Right forelimb (tissue), 1 donor: ENCODE data around the gene MEF2B.
"Not testable (repeated sequence)": the region's sequence is repeated elsewhere in the genome, so short reads cannot be mapped to it uniquely, and the experiment has no call there.

Experiments used
- DNase-seq: peaks from one replicate; pipeline ENCODE4 v3.0.0-alpha.2; 2018

MEF2B gene

GRCh38 chr19:19154768-19155494 lies 15.1 kb downstream of the MEF2B start:
- DNase-seq = no peak

DNA sequence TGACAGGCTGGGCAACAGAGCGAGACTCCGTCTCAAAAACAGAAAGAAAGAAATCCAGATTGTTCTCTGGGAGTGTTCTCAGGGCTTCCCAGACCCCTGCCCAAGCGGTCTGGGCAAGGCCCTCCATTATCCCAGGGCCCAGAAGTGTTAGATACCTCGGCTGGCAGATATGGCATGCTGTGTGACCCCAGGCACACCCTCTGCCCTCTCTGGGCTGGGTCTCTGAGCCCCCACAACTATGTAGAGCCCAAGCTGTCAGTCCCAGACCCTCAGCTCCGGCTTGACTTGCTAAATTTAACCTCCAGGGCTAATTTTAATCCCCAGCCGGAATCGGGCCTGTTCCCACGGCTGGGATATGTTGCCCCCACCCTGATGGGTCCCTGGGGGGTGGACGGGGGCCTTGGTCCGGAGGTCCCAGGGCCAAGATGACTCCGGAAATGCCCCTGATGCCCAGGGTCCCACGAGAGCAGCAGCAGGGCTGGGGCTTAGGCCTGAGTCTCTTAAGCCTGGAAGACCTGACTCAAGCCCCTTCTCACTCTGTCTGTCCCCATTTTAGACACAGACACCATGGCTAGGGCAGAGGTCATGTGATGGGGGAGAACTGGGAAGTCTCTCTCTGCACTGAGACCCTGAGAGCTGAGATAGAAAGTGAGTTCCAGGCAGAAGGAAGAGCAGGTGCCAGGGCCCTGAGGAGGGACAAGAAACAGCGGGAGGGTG lies 17.2 kb downstream of the MEF2B start:
- no peak for DNase-seq

- DNase-seq = no peak
Measured at GRCh38 chr19:19151418-19151817, 18.6 kb downstream of the MEF2B start.

- DNase-seq = no peak
Measured at GRCh38 chr19:19149435-19149834, 20.6 kb downstream of the MEF2B start.

DNA sequence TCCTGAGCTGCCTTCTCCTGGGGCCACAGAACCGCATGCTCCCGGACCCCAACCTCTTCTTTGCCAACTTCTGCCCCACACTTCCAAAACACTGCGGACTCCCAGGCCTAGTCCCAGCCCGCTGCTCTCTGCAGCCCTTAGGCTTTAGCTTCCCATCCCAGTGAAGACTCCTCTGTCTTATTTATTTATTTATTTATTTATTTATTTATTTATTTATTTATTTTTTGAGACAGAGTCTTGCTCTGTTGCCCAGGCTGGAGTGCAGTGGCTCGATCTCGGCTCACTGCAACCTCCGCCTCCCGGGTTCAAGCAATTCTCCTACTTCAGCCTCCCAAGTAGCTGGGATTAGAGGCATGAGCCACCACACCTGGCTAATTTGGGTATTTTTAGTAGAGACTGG lies 21.6 kb downstream of the MEF2B start:
- not testable (repeated sequence) for DNase-seq

DNA sequence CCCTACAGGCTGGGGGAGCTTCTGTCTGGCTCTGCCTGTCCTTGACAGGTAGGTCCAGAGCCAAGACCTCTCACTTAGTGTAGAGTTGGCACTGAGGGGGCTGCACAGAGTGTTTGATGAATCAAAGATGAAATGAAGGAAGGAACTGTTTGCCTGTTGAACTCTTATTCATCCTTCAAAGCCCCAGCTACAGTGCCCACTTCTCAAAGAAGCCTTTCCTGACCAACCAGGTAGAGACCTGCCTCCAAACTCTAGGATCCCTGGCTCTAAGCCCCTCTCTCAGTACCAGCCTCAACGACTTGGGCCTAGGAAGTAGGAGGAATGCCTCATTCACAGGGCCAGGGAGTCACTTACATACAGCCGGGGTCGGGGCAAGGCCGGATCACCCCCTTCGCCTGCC lies 22.7 kb downstream of the MEF2B start:
- DNase-seq = no peak

GRCh38 chr19:19146865-19147264 lies 23.2 kb downstream of the MEF2B start:
- no peak for DNase-seq

- peak; percentile 91 for DNase-seq
Measured at GRCh38 chr19:19145684-19146608, 24.1 kb downstream of the MEF2B start.

DNA sequence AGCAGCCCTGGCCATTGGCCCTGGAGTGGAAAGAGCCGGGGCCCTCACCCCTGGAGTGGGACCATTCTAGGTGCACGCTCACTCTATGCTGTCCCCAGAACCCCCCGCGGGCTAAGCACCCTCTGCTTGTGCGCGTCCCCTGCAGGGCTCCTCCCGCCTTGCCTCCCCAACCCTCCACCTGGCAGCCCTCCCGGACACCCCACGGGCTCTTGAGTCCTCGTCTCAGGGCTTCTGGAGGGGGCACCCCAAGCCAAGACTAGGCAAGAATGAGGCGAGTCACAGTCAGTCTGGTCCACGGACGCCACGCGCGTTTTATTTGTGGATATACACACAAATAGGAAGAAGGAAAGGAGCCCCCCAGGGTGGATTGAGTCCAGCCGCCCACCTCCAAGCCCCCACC lies 24.8 kb downstream of the MEF2B start:
- no peak for DNase-seq

DNA sequence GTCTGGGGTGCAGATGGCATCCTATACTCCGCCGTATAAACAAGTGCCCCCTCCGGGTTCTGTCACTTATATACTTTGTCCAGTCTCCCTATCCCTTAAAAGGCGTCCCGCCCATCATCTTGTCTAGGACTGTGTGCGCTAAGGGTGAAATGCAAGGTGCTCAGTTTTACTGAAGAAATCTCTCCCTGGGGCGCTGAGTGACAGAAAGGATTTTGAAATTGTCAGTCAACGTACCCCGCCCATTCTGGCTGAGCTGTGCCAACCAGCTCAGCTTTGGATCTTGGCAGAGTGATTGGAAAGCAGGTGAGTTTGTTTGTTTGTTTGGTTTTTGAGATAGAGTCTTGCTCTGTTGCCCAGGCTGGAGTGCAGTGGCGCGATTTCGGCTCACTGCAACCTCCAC lies 27.7 kb downstream of the MEF2B start:
- no peak for DNase-seq

DNA sequence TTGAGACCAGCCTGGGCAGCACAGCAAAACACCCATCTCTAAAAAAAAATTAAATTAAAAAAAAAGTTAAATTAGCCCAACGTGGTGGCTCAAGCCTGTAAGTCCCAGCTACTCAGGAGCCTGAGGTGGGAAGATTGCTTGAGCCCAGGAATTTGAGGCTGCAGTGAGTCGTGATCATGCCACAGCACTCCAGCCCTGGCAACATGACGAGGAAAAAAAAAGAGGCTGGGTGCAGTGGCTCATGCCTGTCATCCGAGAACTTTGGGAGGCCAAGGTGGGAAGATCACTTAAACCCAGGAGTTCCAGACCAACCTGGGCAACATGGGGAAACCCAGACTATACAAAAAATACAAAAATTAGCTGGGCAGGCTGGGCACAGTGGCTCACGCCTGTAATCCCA lies 29.6 kb downstream of the MEF2B start:
- no peak for DNase-seq

DNA sequence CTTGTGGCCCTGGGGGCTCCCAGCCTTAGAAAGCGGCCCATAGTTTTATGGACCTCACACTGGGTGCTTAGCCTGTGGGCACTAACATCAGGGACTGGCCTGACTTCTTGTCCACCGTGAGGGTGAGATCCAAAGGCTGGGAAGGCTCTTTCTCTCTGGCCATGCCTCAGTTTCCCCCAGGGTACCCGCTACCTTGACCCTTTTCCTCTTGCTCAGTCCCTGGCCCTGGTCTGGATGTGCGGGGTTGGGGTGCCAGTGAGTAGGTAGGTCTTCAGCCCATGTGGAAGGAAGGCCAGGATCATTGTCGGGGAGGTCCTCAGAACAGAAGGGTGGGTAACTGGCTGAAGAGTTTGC lies 30.2 kb downstream of the MEF2B start:
- no peak for DNase-seq

GRCh38 chr19:19138109-19138981 lies 31.7 kb downstream of the MEF2B start, which contains the start of gene TMEM161A:
Gene TMEM161A, minus strand, starts transcription at chr19:19138478. Its CDS starts 50 bp downstream, at chr19:19138428.
- DNase-seq = peak; percentile 97

GRCh38 chr19:19137556-19138108 lies 32.4 kb downstream of the MEF2B start:
- DNase-seq = no peak

GRCh38 chr19:19135713-19136112 lies 34.4 kb downstream of the MEF2B start:
- DNase-seq = not testable (repeated sequence)

- DNase-seq = no peak
Measured at GRCh38 chr19:19134687-19135158, 35.3 kb downstream of the MEF2B start.

DNA sequence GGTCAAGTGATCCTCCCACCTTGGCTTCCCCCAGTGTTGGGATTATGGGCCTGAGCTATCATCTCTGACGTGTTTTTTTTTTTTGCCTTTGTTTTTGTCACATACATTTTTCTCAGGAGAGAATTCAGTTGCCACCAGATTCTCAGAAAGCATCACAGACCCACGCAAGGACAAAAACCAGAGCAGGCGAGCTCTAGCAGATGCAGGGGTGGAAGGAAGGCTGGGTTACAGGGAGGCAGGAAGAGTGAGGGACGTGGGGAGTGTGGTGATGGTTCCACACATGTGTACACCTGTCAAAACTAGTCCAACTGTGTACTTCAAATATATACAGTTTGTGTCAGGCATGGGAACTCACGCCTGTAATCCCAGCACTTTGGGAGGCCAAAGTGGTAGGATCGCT lies 36.1 kb downstream of the MEF2B start:
- no peak for DNase-seq

DNA sequence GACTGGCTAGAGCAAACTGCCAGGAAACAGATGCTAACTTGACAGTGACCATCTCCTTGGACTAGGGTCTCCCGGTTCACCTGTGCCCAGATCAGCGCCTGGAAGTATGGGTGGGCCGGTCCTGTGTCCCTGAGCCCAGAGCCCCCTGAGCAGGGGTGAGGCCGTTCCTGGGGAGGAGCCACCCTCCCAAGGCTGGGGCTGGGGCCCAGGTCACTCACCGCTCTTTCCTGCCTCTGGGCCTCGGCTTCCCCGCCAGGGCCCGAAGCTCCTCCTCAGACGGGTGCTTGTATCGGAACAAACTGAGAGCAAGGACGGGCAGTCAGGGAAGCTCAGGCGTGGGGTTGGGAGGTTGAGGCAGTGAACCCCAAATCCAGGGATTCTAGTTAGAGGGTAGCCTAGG lies 37.2 kb downstream of the MEF2B start:
- DNase-seq = no peak

GRCh38 chr19:19131989-19132388 lies 38.1 kb downstream of the MEF2B start:
- no peak for DNase-seq

DNA sequence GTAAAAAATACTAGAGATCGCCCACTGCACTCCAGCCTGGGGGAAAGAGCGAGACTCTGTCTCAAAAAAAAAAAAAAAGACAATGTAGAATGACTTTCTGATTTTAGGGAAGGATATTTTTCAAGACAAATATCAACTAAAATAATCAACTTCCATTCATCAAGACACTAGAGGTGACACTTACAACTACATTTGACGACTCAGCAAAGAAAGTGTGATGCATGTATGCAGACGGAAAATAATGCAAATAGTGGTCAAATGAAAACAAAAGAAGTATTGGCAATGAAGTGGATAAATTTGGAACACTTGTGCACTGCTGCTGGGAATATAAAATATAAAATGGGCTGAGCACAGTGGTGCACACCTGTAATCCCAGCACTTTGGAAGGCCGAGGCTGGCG lies 44.0 kb downstream of the MEF2B start:
- peak; percentile 12 for DNase-seq

- no peak for DNase-seq
Measured at GRCh38 chr19:19123386-19123785, 46.7 kb downstream of the MEF2B start.

DNA sequence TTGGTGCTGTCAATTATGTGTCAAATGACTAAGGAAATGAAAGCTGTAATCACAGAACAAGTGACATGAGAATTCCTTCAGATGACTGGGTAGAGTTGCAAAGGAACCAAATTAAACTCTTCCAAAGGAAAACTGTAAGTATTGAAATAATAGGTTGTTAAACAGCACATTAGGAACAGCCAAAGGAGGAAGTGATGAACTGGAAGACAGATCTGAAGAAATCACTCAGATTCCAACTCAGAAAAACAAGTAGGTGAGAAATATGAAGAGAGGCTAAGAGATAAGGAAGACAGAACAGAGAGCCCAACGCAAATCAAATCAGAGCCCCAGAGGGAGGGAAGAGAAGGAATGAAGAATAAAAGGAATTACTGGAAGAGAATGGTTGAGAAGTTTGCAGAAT lies 47.2 kb downstream of the MEF2B start:
- DNase-seq = no peak
